GM18505 (cell line): ENCODE data around the gene MKNK2.

Experiments
- ATAC-seq: cut with Tn5 transposase; IDR thresholded peaks from one replicate; pipeline ENCODE4 v1.9.1; 2021; ENCODE audit not compliant: unreplicated experiment
- POLR2A ChIP-seq: IDR thresholded peaks from 4 replicates; pipeline ENCODE4 v1.6.1; 2011; ENCODE audit warnings: borderline replicate concordance; ENCODE audit not compliant: insufficient read depth, insufficient read length; ENCODE audit errors: extremely low read depth

The MKNK2 gene

GRCh38 chr19:2027361-2027760, 23.7 kb downstream of the MKNK2 start:
- no peak for ATAC-seq
- no peak for TF ChIP-seq POLR2A

- ATAC-seq, result no peak
- no peak for TF ChIP-seq POLR2A
Observed at GRCh38 chr19:2026770-2027169, 24.3 kb downstream of the MKNK2 start.

GRCh38 chr19:2022289-2022688, 28.8 kb downstream of the MKNK2 start:
- ATAC-seq, result no peak
- TF ChIP-seq POLR2A, result no peak

GRCh38 chr19:2021453-2022140, 29.4 kb downstream of the MKNK2 start:
- ATAC-seq, result no peak

GRCh38 chr19:2018752-2019151, 32.3 kb downstream of the MKNK2 start:
- no peak for ATAC-seq
- TF ChIP-seq POLR2A, result no peak

More at GRCh38 chr19:2021453-2022140, 29.4 kb downstream of the MKNK2 start:
- no peak for TF ChIP-seq POLR2A

GRCh38 chr19:2016041-2016807, 34.8 kb downstream of the MKNK2 start:
- no peak for ATAC-seq
- TF ChIP-seq POLR2A, result peak; percentile 0

DNA sequence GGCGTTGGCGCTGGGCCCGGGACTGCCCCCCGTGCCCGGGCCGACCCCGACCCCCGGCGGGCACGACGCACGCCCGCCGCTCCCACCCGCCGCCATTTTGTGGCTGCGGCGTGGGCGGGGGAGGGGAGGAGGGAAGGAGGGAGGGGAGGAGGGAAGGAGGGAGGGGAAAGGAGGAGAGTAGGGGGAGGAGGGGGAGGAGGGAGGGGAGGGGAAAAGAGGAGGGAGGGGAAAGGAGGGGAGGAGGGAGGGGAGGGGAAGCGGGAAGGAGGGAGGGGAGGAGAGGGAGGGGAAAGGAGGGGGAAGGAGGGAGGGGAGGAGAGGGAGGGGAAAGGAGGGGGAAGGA, 35.5 kb downstream of the MKNK2 start, which contains the start of gene BTBD2:
Gene BTBD2, minus strand, starts transcription at position 107 of the 343 bp plus-strand sequence. Its CDS starts 11 bp downstream, at position 96.
- peak; percentile 39 for TF ChIP-seq POLR2A
- ATAC-seq, result no peak

DNA sequence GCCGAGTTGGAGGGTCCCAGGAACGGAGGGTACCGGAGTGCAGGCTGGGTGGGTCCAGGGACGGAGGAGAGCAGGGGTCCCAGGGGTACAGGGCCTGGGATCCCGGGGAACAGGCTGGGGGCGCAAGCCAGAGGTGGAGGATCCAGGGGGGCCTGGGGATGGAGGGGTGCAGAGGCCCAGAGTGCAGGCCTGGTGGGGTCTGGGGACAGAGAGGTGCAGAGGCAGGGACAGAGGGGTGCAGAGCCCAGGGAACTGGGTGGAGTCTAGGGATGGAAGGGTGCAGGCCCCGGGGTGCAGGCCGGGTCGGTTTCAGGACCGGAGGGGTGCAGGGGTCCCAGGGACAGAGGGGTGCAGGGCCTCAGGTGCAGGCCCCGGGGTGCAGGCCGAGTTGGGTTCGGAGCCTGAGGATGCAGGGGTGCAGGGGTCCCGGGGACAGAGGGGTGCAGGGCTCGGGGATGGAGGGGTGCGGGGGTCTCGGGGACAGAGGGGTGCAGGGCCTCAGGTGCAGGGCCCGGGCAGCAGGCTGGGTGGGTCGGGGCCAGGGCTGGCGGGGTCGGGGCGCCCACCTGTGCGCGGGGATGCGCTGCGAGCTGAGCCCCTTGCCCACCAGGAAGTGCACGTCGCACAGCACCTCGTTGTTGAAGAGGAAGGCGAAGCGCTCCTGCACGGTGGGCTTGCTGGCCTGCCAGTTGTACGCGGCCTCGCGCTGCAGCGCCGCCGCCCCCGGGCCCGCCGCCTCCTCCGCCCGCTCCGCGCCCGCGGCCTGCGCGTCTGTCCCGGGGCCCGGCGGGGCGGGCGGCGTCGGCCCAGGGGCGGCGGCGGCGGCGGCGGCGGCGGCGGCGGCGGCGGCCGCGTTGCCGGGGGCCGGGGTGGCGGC, 36.1 kb downstream of the MKNK2 start:
- TF ChIP-seq POLR2A, result no peak

GRCh38 chr19:2014131-2014571, 36.9 kb downstream of the MKNK2 start:
- TF ChIP-seq POLR2A, result no peak
- ATAC-seq, result no peak

More for the DNA sequence above, 36.1 kb downstream of the MKNK2 start:
- ATAC-seq, result no peak

GRCh38 chr19:2013683-2013961, 37.4 kb downstream of the MKNK2 start:
- ATAC-seq, result no peak
- no peak for TF ChIP-seq POLR2A

- ATAC-seq, result no peak
- TF ChIP-seq POLR2A, result no peak
Observed at GRCh38 chr19:2012941-2013682, 37.9 kb downstream of the MKNK2 start.

DNA sequence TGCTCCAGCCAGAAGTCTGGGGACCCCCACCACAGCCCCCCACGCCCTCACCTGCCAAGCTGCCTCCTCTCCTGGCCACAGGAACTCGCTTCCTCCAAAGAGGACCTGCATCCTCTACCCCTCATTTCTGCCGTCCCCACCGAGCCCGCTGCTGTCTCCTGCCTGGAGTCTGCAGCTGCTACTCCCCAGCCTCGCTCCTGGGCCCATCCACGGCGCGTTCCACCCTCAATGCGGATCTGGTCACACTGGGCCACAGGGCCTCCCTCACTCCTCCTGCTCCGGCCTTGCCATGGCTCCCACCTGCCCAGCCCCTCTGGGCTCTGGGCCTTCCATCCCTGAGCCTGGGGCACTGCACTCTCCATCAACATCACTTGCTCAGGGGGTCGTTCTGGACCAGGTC, 39.9 kb downstream of the MKNK2 start:
- no peak for TF ChIP-seq POLR2A
- no peak for ATAC-seq
